ENCODE data around the gene HSH2D. TPM values are rescaled to one million over a fixed set of nuclear protein-coding genes. Genes with fewer than 3 reads are reported as not detected.

HSH2D gene
- total RNA-seq, 1 donor from 2014 or later, result not detected

GRCh38 chr19:16136185-16136999, 7.1 kb upstream of the HSH2D start:
- no peak for DNase-seq
- Mint-ChIP-seq H3K9me3 (ENCODE audit: unreplicated experiment) (peaks cover 19% of the 10 kb centered on the region), H3K36me3 (ENCODE audit: unreplicated experiment) (peaks cover 12% of the 10 kb centered on the region), H3K4me1 (ENCODE audit: low read depth, unreplicated experiment) (no peaks in the 10 kb centered on the region), H3K27me3 (ENCODE audit: unreplicated experiment) (peaks cover 11% of the 10 kb centered on the region), H3K27ac (ENCODE audit: unreplicated experiment) (no peak overlapping the region), H3K4me3 (ENCODE audit: unreplicated experiment) (no peak overlapping the region)
- TF ChIP-seq, protein P1, sequence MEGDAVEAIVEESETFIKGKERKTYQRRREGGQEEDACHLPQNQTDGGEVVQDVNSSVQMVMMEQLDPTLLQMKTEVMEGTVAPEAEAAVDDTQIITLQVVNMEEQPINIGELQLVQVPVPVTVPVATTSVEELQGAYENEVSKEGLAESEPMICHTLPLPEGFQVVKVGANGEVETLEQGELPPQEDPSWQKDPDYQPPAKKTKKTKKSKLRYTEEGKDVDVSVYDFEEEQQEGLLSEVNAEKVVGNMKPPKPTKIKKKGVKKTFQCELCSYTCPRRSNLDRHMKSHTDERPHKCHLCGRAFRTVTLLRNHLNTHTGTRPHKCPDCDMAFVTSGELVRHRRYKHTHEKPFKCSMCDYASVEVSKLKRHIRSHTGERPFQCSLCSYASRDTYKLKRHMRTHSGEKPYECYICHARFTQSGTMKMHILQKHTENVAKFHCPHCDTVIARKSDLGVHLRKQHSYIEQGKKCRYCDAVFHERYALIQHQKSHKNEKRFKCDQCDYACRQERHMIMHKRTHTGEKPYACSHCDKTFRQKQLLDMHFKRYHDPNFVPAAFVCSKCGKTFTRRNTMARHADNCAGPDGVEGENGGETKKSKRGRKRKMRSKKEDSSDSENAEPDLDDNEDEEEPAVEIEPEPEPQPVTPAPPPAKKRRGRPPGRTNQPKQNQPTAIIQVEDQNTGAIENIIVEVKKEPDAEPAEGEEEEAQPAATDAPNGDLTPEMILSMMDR (IDR thresholded peaks at IDR 0.05; ENCODE audit: partially characterized antibody, unreplicated experiment), result no peak

DNA sequence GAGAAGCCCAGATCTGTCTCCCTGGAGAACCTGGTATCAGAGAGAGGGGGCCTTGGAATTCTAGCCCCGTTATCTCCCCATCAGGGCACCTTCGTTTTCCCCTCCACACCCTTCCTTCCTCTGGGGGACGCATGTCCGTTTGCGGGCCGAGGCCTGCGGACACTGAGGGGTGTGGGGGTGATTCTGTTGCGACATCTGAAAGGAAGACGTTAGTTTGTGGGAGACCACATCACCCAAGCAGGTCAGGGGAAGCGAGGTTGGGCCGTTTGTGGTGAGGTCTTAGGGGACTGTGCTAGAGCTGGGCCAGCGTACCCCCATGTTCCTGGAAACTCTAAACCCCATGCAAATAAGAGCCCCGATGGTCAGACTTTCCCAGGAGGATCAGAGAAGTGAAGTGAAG, 3.7 kb upstream of the HSH2D start:
- Mint-ChIP-seq H3K4me3 (ENCODE audit: unreplicated experiment) (no peak overlapping the region), H3K27ac (ENCODE audit: unreplicated experiment) (no peak overlapping the region)

GRCh38 chr19:16141043-16141442, 2.4 kb upstream of the HSH2D start:
- no peak overlapping the region for H3K27ac Mint-ChIP-seq (ENCODE audit: unreplicated experiment)
- TF ChIP-seq, protein P1 (IDR thresholded peaks at IDR 0.05; ENCODE audit: partially characterized antibody, unreplicated experiment), result no peak
- H3K4me1 Mint-ChIP-seq (ENCODE audit: low read depth, unreplicated experiment), result no peaks in the 10 kb centered on the region
- H3K9me3 Mint-ChIP-seq (ENCODE audit: unreplicated experiment), result peaks cover 12% of the 10 kb centered on the region
- no peaks in the 10 kb centered on the region for H3K36me3 Mint-ChIP-seq (ENCODE audit: unreplicated experiment)
- peaks cover 11% of the 10 kb centered on the region for H3K27me3 Mint-ChIP-seq (ENCODE audit: unreplicated experiment)
- no peak for DNase-seq
- no peak overlapping the region for H3K4me3 Mint-ChIP-seq (ENCODE audit: unreplicated experiment)

More for the DNA sequence above, 3.7 kb upstream of the HSH2D start:
- TF ChIP-seq, protein P1 (IDR thresholded peaks at IDR 0.05; ENCODE audit: partially characterized antibody, unreplicated experiment), result no peak
- H3K36me3 Mint-ChIP-seq (ENCODE audit: unreplicated experiment), result no peaks in the 10 kb centered on the region
- no peaks in the 10 kb centered on the region for H3K4me1 Mint-ChIP-seq (ENCODE audit: low read depth, unreplicated experiment)
- H3K27me3 Mint-ChIP-seq (ENCODE audit: unreplicated experiment), result peaks cover 11% of the 10 kb centered on the region
- H3K9me3 Mint-ChIP-seq (ENCODE audit: unreplicated experiment), result peaks cover 19% of the 10 kb centered on the region
- no peak for DNase-seq

GRCh38 chr19:16142032-16142580, 1.4 kb upstream of the HSH2D start:
- peaks cover 9% of the 10 kb centered on the region for H3K9me3 Mint-ChIP-seq (ENCODE audit: unreplicated experiment)
- no peak overlapping the region for H3K4me3 Mint-ChIP-seq (ENCODE audit: unreplicated experiment)
- no peak overlapping the region for H3K27ac Mint-ChIP-seq (ENCODE audit: unreplicated experiment)
- peaks cover 10% of the 10 kb centered on the region for H3K27me3 Mint-ChIP-seq (ENCODE audit: unreplicated experiment)
- no peaks in the 10 kb centered on the region for H3K36me3 Mint-ChIP-seq (ENCODE audit: unreplicated experiment)
- DNase-seq, result no peak
- H3K4me1 Mint-ChIP-seq (ENCODE audit: low read depth, unreplicated experiment), result no peaks in the 10 kb centered on the region
- TF ChIP-seq, protein P1 (IDR thresholded peaks at IDR 0.05; ENCODE audit: partially characterized antibody, unreplicated experiment), result no peak

- Mint-ChIP-seq H3K27ac (ENCODE audit: unreplicated experiment) (no peak overlapping the region), H3K4me1 (ENCODE audit: low read depth, unreplicated experiment) (no peaks in the 10 kb centered on the region), H3K4me3 (ENCODE audit: unreplicated experiment) (no peak overlapping the region), H3K36me3 (ENCODE audit: unreplicated experiment) (no peaks in the 10 kb centered on the region), H3K9me3 (ENCODE audit: unreplicated experiment) (peaks cover 4% of the 10 kb centered on the region), H3K27me3 (ENCODE audit: unreplicated experiment) (peaks cover 2% of the 10 kb centered on the region)
- DNase-seq, result no peak
- TF ChIP-seq, protein P1 (IDR thresholded peaks at IDR 0.05; ENCODE audit: partially characterized antibody, unreplicated experiment), result no peak
Observed at GRCh38 chr19:16144216-16144581, 714 bp downstream of the HSH2D start.

Measured in glutamatergic neuron (in vitro differentiated cells).